ENCODE measurements around the gene PABPC1L.

PABPC1L gene

GRCh38 chr20:44966030-44966961, 56.4 kb downstream of the PABPC1L start, which contains the start of gene STK4 (continued):
- no peak for TF ChIP-seq PRDM6 (tag by site-specific recombination; IDR thresholded peaks at IDR 0.05)
- TF ChIP-seq ZNF830 (tag by site-specific recombination; IDR thresholded peaks at IDR 0.05; ENCODE audit: low read depth) = no peak
- TF ChIP-seq ZNF335 (tag by site-specific recombination; conservative IDR thresholded peaks at IDR 0.05) = peak; percentile 88
- peak; percentile 60; the same call in 1 of the 2 replicates for TF ChIP-seq ZNF692 (tag by site-specific recombination; IDR thresholded peaks at IDR 0.05)
- peak; percentile 93 for TF ChIP-seq ZEB2 (tag by site-specific recombination; IDR thresholded peaks at IDR 0.05)
- TF ChIP-seq ZNF184 (tag by site-specific recombination; IDR thresholded peaks at IDR 0.05) = 0 out of 2 replicates have a peak, but pooled peaks have one; percentile 25
- no peak for TF ChIP-seq ZNF26 (tag by site-specific recombination; IDR thresholded peaks at IDR 0.05)
- no peak for TF ChIP-seq SCRT1 (tag by site-specific recombination; IDR thresholded peaks at IDR 0.05; ENCODE audit: borderline replicate concordance)
- 0 out of 2 replicates have a peak, but pooled peaks have one; percentile 18 for TF ChIP-seq KLF10 (tag by site-specific recombination; IDR thresholded peaks at IDR 0.05)
- peak; percentile 96 for TF ChIP-seq CTCF (tag by site-specific recombination; IDR thresholded peaks at IDR 0.05)
- peak; percentile 57; the same call in 1 of the 2 replicates for TF ChIP-seq SCRT2 (tag by site-specific recombination; IDR thresholded peaks at IDR 0.05)
- peak; percentile 98 for TF ChIP-seq ZBTB26 (tag by site-specific recombination; optimal IDR thresholded peaks at IDR 0.05)
- TF ChIP-seq KLF1 (tag by site-specific recombination; IDR thresholded peaks at IDR 0.05) = peak; percentile 79
- no peak for TF ChIP-seq GLI4 (tag by site-specific recombination; IDR thresholded peaks at IDR 0.05)
- TF ChIP-seq ZNF555 (tag by site-specific recombination; conservative IDR thresholded peaks at IDR 0.05) = no peak
- no peak for TF ChIP-seq ZNF133 (tag by site-specific recombination; IDR thresholded peaks at IDR 0.05)
- peak; percentile 95 for TF ChIP-seq ZBTB11 (tag by site-specific recombination; conservative IDR thresholded peaks at IDR 0.05; ENCODE audit: low read depth)
- TF ChIP-seq ZNF670 (tag by site-specific recombination; IDR thresholded peaks at IDR 0.05; ENCODE audit: low read depth) = no peak
- TF ChIP-seq KLF9 (tag by site-specific recombination; IDR thresholded peaks at IDR 0.05; ENCODE audit: low read depth) = peak; percentile 75
- 0 out of 2 replicates have a peak, but pooled peaks have one; percentile 59 for TF ChIP-seq HOXD13 (CRISPR knock-in tag; IDR thresholded peaks at IDR 0.05; ENCODE audit: borderline replicate concordance)
- no peak for TF ChIP-seq ZBTB49 (tag by site-specific recombination; IDR thresholded peaks at IDR 0.05; ENCODE audit: low read depth)
- TF ChIP-seq ZNF561 (tag by site-specific recombination; IDR thresholded peaks at IDR 0.05; ENCODE audit: borderline replicate concordance) = peak; percentile 91
- peak; percentile 49; the same call in 1 of the 2 replicates for TF ChIP-seq ZIC2 (tag by site-specific recombination; IDR thresholded peaks at IDR 0.05)
- TF ChIP-seq FEZF1 (tag by site-specific recombination; IDR thresholded peaks at IDR 0.05) = no peak
